NCI-H2227 treated with DMSO at 0.1 percent for 48 hours (cell line): ENCODE results near the gene NECAB3.

ENCODE experiments used
- DNase-seq: peaks from one replicate; lab custom pipeline; 2025; lab: John Stamatoyannopoulos, UW

NECAB3 gene

DNA sequence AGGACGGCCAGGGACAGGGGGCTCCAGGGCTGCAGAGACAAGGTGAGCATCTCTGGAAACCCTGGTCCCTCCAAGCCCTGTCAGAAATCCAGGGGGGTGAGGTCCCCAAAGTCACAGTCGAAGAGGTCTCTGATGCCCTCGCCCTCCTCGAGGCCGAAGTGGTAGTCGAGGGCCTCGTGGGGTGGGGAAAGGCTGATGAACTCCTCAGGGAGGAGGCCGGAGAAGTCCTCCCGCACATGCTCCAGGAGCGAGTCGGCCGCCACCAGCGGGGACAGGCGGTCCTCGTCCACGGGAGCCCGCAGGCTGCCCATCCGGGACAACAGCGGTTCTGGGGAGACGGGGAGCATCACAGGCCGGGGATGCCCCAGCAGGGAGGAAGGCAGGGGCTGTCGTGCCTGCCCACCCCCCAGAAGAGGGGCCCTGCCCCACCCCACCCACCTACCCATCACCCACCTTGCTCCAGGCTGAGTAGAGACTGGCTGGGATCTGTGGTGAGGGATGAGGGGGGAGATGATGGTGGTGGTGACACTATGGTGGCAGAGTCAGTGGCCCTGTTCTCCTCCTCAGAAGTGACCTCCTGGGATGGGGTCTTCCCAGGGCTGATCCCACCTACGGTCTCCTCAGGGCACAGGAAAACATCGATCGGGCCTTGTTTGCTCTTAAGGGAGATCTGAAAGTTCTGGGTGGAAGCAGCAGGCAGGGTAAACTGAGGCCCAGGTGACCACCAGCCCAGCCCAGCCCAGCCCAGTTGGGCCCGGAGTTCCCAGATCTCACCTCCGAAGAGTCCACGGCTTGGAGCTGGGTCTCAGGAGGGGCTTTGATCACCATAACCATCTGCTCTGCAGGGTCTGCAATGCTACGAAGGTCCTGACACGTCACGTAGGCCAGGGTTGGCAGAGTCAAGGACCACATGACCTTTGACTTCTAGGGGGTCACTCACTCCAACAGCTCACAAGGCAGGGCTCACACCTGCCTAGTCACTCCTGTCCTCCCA is 2.7 kb upstream of the NECAB3 start:
- DNase-seq: no peak

DNA sequence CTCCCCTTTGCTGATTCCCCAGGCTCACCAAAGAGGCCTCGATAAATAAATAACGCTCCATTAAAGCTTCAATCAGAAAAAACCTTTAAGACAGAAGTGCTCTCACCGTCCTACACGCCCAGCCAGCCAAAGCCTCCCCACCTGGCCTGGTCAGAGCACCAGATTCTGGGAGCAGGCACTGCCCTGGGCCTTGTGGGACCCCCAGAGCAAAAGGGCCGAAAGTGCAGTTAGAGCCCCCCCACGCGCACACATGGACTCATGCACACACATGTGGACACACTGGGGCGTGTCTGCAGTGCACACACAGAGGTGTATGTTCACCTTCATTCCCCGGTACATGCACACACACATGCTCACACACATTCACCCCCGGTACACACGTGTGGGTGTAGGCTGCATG is 1.9 kb upstream of the NECAB3 start:
- no peak for DNase-seq

DNA sequence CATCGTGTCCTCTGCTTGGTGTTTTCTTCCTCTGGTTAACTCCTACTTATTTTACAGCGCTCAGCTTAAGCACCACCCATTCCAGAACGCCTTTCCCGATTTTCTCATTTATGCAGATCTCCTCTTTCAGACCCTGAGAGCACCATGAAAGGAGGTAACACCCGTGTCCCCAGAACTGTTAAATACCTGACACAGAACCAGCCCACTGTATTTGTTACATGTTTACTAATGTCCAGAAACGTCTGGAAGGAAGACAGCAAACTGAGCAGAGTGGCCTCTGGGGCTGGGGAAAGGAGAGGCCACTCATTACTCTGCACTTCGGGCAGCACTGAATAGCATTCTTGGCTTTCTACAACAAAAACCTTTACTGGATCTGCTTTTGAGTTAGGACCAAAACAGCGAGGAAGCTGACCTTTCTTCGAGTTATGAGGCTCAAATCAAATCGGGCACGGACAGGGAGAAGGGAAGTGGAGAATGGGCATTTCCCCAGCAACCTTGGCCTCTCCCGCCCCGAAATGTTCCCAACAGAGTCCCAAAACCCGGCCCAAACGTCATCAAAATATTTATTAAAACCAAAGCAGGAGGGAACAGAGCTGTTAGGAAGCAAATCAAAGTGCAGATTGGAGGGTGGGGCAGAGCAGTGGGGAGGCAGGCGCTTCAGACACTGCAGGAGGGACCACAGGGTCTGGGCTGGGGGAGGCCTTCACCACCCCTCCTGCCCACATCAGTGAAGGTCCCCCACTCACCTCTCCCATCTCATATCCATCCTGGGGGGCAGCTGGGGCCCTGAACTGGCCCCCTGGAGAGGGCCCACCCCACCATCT is 1.1 kb upstream of the NECAB3 start:
- no peak for DNase-seq

DNA sequence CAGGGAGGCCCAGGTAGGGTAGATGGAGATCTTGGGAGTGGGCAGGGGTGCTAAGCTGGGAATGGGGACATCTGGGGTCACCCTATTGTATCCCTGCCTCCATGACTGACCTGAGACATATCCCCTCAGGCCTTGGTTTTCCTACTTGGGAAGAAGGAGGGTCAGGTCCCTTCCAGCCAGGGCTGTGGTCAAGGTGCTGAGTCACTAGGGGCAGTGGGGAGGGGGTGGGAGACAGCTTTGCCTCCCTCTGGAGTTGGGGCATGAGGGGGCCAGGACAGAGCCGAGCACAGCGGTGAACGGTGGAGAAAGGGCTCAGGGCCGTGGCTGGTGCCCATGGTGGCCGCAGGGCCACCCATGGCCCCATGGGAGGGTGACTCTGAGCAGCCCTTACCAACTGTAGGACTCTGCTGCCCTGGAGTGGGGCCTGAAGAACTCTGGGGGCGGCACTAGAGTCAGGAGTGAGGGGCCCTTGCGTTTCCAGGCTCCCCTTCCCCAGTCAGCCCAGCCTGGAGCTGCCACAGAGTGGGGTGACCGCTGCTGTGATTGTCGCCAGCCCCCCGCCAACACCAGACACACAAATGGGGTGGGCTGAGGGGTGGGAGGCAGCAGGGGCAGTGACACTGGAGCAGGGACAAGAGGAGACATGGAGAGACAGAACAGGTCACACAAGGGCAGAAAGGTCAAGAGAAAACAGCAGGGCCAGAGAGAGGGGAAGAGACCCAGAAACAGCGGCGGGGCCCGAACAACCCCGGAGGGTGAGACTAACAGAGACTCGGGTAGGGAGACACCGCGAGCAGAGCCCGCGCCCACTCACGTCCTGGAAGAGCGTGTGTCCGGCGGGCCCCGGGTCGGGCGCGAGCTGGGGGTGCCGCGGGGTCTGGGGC is 576 bp downstream of the NECAB3 start:
- no peak for DNase-seq

DNA sequence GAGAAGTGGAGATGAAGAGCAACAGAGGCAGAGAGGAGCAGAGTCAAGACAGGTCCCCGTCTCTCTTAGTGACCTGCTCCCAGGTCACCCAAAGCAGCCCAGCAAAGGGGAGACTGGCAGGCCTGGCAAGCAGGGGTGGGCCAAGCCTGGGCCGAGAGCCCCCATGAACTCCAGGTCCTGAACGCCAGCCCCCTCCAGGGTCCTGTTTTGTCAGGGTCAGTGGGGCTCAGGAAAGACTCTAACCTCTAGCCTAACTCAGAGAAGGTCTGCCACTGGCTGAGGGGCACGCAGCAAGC is 1.2 kb downstream of the NECAB3 start:
- no peak for DNase-seq

DNA sequence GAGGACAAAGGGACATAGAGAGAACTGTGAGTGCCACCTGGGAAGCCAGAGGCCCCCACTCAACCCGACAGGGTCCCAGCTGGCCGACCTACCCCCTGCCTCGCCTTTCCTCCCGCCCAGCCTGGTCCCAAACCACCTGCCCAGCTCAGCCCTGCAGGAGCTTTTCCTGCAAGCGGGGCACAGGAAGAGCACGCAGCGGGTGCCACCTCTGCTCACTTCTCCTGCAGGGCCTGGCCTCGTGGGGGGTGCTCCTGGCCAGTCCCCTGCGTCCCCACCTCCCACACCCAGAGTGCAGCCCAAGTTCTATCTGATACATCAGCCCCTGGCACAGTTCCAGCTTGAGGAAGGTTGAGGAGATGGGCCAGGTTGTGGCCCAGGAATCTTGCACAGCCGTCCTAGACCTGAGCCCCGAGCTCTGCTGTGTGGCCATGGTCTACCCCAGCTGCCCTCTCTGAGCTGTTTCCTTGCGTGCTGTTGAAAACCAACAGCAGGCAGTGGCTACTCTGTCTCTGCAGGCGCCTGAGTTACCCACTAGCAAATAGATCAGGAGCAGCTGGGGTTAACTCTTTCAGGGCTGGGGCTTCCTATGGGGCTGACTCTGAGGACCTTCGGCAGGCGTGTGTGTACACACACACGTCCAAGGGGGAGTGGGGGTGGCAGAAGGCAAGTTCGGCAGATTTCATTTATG is 1.7 kb downstream of the NECAB3 start:
- no peak for DNase-seq

DNA sequence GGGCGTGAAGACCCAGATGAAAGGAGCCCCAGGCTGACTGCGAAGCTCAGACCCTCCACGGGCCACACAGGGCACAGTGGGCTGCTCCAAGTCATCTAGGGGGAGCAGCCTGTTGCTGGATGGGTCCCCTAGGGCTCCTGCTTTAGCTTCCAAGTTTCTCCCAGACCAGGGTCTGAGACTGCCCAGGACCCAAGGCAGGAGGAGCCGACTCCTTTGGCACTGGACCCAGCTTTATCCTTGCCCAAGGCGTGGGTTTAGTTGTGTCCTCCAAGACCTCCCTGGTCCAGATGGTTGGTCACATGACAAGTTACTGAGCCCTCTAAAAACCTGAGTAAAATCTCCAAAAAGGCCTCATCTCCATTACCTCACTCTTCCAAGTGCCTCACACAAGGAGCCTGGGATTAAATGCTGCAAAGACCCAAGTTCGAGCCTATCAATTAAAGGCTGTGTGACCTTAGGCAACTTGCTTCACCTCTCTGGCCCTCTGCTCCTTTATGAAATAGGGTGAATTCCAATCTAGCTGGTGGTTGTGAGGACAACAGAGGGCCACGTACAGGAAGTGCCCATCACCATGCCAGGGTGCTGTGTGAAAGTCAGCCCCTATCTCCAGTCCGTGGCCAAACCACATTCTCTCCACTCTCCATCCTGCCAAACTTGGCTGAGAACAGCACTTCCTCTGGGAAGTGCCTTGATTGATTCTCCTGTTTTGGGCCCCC is 2.5 kb downstream of the NECAB3 start:
- DNase-seq: no peak

DNA sequence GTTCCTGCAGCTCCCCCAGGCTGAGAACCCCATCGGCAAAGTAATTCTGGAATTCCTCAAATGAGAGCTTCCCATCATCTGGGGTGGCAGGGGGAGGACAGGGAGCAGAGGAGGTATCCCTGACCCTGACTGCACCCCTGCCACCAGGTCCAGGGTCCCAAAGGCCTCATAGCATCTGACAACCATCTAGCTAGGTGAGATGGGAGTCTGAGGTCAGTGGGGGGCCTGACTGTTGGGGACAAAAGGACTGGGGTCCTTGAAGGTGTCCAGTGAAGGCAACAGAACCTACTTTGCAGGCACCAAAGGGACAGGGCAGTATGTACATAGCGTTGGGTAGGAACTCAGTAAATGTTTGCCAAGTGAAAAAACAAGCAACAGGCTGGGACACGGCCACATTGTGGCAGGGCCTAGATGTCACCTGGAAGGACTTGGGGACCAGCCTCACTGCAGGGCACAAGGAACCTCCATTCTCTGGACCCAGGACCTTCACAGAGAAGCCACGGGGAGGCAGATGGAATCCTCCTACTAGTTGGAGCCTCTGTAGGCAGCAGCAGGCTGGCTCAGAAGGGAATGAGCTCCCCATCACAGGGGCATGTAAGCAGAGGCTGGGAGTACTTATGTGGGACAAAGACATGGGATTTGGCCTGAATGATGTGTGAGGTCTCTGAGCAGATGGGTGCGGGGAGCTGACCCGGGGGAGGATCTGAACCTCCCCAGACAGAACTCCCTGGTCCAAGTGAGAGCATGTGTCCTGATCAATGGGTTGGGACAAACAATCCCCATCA is 3.3 kb downstream of the NECAB3 start:
- no peak for DNase-seq

DNA sequence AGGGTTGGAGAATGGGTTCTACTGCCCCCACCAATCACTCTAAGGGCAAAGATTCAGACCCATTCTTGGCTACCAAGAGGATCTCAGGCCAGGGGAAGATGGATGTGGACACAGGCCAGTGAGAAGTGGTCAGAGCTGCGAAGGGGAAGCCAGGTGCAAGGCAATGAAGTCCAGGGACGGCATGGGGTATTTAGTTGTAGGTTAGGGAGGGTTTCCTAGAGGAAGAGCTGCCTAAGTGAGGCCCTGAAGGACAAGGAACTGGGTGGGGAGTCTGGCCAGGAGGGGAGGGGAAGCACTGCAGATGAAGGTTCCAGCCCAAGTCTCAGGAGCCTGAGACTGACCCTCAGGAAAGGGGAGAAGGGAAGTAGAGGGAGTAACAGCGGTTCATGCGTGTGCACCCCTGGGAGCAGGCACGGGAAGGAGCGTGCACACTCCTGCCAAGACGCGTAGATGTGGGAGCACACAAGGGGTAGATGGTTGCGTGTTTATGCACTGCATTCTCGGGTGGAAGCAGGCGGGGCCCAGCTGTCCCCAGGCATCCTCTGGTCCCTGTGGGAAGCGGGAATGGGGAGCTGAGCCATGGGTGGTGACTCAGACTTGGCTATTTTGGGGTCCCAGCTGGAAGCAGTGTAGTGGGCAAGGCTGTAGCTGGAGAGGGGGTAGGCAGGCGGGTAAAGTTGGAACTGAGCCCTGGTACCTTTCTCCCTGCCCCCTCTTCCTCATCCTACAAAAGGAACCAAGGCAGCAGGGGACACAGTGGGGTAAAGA is 4.2 kb downstream of the NECAB3 start:
- no peak for DNase-seq

DNA sequence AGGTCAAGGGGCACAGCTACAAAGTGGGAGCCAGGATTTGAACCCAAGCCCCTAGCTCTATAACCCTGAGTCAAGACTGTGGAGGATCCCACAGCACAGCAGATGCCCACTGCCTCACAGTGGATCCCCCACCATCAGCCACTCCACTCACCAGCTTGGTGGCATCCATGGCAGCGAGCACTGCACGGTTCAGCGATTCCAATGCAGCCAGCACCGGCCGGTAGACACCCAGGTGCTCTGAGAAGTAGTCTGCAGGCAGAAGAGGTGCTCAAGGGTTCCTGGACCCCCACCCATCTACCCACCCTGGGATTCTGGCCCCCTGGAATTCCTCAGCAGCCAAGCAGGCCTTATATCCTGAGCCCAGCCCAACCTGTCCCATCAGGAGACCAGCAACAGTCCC is 5.0 kb downstream of the NECAB3 start:
- no peak for DNase-seq

DNA sequence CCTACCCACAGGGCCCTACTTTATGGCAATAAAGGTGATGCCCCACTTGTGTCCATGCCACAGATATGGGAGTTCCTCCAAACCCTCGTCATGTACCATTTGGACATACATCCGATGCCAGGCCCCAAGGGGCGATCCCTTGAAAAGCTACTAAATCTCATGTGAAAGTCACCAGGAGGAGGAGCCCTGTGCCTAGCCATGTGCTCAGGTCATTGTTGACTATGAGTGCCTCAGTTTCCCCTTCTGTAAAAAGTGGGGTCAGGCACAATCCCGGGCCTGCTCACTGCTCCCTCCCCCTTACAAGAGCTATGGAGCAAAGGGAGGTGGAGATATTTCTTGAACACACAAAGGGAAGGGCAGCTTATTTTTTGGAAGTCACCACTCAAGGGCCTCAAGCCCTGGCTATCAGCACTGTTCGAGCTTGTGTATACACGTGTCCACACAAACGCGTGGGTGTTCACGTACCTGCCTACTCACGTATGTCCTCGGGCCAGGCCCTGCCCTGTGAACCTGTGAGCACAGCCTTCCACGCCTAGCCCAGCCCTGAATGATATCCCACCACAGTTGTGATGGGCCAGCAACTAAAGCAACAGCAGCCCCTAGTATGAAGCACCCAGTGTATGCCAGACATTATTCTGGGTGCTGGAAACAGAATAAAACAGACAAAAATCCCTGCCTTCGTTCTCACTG is 5.6 kb downstream of the NECAB3 start:
- no peak for DNase-seq

DNA sequence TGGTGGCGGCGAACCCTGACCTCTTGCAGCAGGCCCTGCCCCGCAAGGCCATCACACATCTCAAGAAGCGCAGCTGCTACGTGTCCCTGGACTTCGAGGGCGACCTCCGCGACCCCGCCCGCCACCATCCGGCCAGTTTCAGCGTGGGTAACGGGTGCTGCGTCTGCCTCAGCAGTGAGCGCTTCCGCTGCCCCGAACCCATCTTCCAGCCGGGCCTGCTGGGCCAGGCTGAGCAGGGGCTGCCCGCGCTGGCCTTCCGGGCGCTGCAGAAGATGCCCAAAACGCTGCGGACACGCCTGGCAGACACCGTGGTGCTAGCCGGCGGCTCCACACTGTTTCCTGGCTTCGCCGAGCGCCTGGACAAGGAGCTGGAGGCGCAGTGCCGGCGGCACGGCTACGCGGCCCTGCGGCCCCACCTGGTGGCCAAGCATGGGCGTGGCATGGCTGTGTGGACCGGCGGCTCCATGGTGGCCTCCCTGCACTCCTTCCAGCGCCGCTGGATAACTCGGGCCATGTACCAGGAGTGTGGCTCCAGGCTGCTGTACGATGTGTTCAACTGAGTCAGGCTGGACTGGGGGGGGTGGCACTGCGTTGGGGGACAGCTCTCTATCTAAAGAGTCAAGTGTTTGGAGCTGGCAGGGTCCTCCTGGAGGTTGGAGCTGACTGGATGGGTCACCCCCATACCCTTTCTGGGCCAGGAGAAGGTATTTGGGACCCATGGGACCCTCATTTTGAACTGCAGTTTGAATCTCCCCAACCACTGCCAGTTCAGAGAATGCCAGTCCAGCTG is 6.4 kb downstream of the NECAB3 start:
- DNase-seq: no peak

DNA sequence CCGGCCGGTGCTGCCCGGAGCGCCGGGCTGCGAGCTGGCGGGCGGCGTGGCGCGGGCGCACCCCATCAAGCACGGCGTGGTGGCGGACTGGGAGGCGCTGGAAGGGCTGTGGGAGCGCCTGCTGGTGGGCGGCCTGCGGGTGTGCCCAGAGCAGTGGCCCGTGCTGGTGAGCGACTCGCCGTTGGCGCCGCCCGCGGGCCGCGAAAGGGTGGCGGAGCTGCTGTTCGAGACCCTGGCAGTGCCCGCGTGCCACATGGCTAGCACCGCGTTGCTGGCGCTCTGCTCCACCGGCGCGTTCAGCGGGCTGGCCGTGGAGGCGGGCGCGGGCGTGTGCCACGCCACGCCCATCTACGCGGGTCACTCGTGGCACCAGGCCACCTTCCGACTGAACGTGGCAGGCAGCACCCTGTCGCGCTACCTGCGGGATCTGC is 7.0 kb downstream of the NECAB3 start:
- no peak for DNase-seq

DNA sequence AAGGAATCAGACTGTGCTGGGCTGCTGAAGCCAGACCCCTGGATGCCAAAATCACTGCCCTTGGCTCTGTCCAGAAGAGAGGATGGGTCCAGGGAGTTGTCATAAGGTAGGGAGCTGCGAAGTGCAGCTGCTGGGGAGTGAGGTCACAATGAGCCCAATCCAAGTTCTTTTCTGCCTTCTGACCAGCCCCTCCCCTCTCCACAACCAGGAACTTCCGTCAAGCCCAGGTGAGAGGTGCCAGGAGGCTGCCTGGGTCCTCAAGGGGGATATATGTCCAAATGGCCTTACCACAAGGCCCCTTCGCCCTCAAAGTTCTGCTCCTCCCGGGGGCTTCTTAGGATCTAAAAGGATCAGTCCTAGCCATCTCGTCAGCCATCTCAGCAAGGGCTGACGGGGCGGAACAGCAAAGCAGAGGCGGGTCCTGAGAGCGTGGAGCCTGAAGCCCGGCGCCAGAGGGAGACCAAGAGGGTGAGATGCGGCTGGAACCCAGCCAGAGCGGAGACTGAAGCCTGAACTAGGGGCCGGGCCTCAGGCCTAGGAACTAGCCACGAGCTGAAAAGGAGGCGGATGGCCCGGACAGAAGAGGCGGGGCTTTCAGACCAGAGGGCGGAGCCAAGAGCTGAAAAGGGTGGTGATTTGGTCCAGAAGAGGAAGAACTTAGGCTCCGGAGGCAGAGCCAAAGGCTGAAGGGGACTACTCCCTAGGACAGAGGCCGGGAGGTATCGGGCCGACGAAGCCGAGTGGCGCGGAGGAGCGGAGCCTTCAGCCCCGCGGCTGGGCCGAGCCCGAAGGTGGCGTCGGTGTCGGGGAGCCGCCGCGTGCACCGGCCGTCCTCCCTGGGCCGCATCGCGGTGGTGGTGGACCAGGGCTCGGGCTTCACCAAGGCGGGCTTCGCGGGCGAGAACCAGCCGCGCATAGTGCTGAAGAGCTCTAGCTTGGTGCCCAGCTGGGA is 7.7 kb downstream of the NECAB3 start, which contains the start of gene ACTL10:
Gene ACTL10 (plus strand): TSS at position 651 of the 952 bp plus-strand sequence. CDS start 555 bp downstream, outside the sequence.
- no peak for DNase-seq

DNA sequence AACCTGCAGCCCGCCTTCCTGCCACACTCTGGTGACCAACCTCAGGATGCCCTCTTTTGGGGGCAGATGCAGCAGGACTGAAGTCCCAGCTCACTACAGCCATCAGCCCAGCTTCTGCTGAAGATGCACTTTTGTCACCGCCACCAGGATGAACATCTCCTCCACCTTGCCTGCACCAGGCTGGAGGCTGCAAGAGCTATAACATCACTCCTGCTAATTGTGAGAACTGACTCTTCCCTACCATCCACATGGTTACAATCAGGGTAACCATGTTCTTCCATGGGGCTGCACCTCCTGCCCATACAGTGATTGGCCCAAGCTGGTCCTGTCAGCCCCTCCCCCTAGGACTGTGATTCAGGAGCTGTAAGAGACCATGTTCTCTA is 9.5 kb downstream of the NECAB3 start:
- no peak for DNase-seq

DNA sequence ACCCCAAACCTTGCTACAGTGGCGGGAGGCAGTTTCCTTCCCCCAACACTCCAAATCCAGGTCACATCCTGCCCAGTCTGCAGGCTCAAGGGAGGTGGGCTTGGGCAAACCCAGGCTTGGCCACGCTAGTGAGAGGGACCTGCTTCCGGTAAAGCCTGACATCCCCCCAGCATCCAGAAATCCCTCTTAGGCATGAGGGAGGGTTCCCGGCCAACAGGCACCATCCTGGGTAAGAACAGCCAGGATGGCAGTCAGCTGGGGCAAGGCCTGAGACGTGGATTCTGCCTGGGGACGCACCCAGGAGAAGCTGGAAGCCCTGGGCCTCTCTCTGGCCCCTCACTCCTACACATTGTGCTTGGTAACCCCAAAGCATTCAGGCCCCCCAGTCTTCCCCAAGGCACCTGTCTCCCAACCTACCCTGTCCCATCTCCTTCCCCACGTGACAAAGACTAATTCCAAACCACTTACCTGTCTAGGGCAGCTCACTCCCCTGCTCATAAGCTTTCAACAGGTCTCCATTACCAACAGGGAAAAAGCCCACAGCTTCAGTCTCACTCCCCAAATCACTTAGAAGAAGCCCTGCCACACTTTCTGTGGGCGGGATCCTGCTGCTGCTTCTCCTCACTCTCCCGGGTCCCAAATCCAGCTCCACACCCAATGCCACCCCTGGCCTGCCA is 10.0 kb downstream of the NECAB3 start:
- peak; percentile 31 for DNase-seq
